H1 (cell line): ENCODE data around the gene RRAS. TPM values are rescaled to one million over a fixed set of nuclear protein-coding genes. Genes with fewer than 3 reads are reported as not detected.
A peak's percentile ranks its signal among the peaks of the same experiment; 100 is the strongest.

Source experiments
- CBX5 ChIP-seq: fragments of 300-800, 300-1000 bp; sonication (generic); IDR thresholded peaks from 2 replicates; pipeline ENCODE4 v1.7.1; 2016; ENCODE audit warnings: antibody characterized with exemption, low read length, low read depth
- CHD2 ChIP-seq: IDR thresholded peaks from 2 replicates; pipeline ENCODE4 v1.6.1; 2012; ENCODE audit warnings: low read length, improper control_type of control experiment
- CREB1 ChIP-seq: IDR thresholded peaks from 2 replicates; pipeline ENCODE4 v1.6.1; 2012; ENCODE audit warnings: inconsistent platforms
- GABPA ChIP-seq: IDR thresholded peaks from 2 replicates; pipeline ENCODE4 v1.6.1; 2011; ENCODE audit warnings: mild to moderate bottlenecking, low read length, moderate library complexity, borderline replicate concordance; ENCODE audit not compliant: insufficient read depth
- HDAC2 ChIP-seq, 2 experiments: fragments of 300-600 bp in 1 of 2; sonication (generic) in 1 of 2; IDR thresholded peaks; 2 replicates each; pipeline ENCODE4 v1.6.1; 2011 to 2012; ENCODE audit warnings: low read depth in 2 of 2, low read length in 2 of 2, mild to moderate bottlenecking in 2 of 2, moderate library complexity in 2 of 2, borderline replicate concordance in 1 of 2, inconsistent platforms in 1 of 2
- HDAC6 ChIP-seq: IDR thresholded peaks from one replicate; pipeline ENCODE4 v1.7.1; 2012; ENCODE audit warnings: low read depth, mild to moderate bottlenecking, inconsistent platforms, low read length, moderate library complexity
- NANOG ChIP-seq: IDR thresholded peaks from 2 replicates; pipeline ENCODE4 v1.6.1; 2011; ENCODE audit warnings: low read length, low read depth, mild to moderate bottlenecking, inconsistent platforms; ENCODE audit not compliant: insufficient read depth, poor library complexity, severe bottlenecking
- POLR2A ChIP-seq, 2 experiments: IDR thresholded peaks; 1 replicate in 1 of 2; 2 replicates in 1 of 2; pipeline ENCODE4 v1.6.1; 2011; ENCODE audit warnings: low read depth in 2 of 2, low read length in 2 of 2, mild to moderate bottlenecking in 2 of 2; ENCODE audit errors: control extremely low read depth in 1 of 2
- POU5F1 ChIP-seq: IDR thresholded peaks from 2 replicates; pipeline ENCODE4 v1.6.1; 2011; ENCODE audit warnings: low read depth, mild to moderate bottlenecking, low read length, moderate library complexity
- RAD21 ChIP-seq, 2 experiments: IDR thresholded peaks in 1 of 2; conservative IDR thresholded peaks in 1 of 2; 2 replicates each; pipeline ENCODE4 v1.6.1; 2011; ENCODE audit warnings: low read depth in 2 of 2, low read length in 2 of 2, improper control_type of control experiment in 1 of 2, inconsistent platforms in 1 of 2, mild to moderate bottlenecking in 1 of 2, moderate library complexity in 1 of 2
- RBBP5 ChIP-seq: IDR thresholded peaks from 2 replicates; pipeline ENCODE4 v1.7.1; 2012; ENCODE audit warnings: low read depth, mild to moderate bottlenecking, inconsistent platforms, low read length, moderate library complexity, borderline replicate concordance
- RFX5 ChIP-seq: IDR thresholded peaks from 2 replicates; pipeline ENCODE4 v1.6.1; 2011; ENCODE audit warnings: low read depth, low read length, improper control_type of control experiment, borderline replicate concordance
- RXRA ChIP-seq: IDR thresholded peaks from 2 replicates; pipeline ENCODE4 v1.6.1; 2011; ENCODE audit warnings: low read depth, mild to moderate bottlenecking, low read length, moderate library complexity; ENCODE audit not compliant: insufficient read depth
- SP4 ChIP-seq: IDR thresholded peaks from 2 replicates; pipeline ENCODE4 v1.6.1; 2012; ENCODE audit warnings: low read length, inconsistent platforms
- TAF7 ChIP-seq: optimal IDR thresholded peaks from 2 replicates; pipeline ENCODE3; 2011; ENCODE audit warnings: low read depth, mild to moderate bottlenecking, inconsistent platforms, low read length, moderate library complexity, borderline replicate concordance
- TBP ChIP-seq: IDR thresholded peaks from 2 replicates; pipeline ENCODE4 v1.6.1; 2011; ENCODE audit warnings: low read depth, low read length, improper control_type of control experiment
- YY1 ChIP-seq: IDR thresholded peaks from 2 replicates; pipeline ENCODE4 v1.6.1; 2011; ENCODE audit warnings: low read depth, mild to moderate bottlenecking, low read length
- ZNF274 ChIP-seq: IDR thresholded peaks from 2 replicates; pipeline ENCODE4 v1.7.0; 2012; ENCODE audit warnings: low read length, borderline replicate concordance; ENCODE audit errors: extremely low read depth
- polyA plus RNA-seq, 7 experiments: library from polyadenylated mRNA; depleted of rRNA in 3 of 7; stranded (reverse) in 5 of 7; unstranded in 2 of 7; fragments of >200 nt in 5 of 7; fragments of 200-250 nt in 2 of 7; gene quantifications; 1 replicate in 5 of 7; 2 replicates in 1 of 7; 4 replicates in 1 of 7; pipeline versions ENCODE4 v1.2.1 to v1.2.3, GENCODE V29; 2011 to 2013; ENCODE audit warnings: missing spikeins in 2 of 7, mixed read lengths in 2 of 7
- total RNA-seq: library from RNA; stranded (reverse); fragmentation: NEBNext Ultra II Directional; extraction: Animal tissue kit (Norgen Biotek cat#: 25700); gene quantifications from 2 replicates; pipeline ENCODE4 v1.2.1, GENCODE V29; 2021
- TF ChIP-seq, protein P1 (sequence below): IDR thresholded peaks from 2 replicates; pipeline ENCODE4 v1.6.1; 2012; ENCODE audit warnings: inconsistent platforms

RRAS gene
- total and polyA plus RNA-seq, 2 of the 8 experiments (the other 6 are each of a cell fraction or from before 2014, with no cell fraction given) = 17.7 to 49.1 TPM

DNA sequence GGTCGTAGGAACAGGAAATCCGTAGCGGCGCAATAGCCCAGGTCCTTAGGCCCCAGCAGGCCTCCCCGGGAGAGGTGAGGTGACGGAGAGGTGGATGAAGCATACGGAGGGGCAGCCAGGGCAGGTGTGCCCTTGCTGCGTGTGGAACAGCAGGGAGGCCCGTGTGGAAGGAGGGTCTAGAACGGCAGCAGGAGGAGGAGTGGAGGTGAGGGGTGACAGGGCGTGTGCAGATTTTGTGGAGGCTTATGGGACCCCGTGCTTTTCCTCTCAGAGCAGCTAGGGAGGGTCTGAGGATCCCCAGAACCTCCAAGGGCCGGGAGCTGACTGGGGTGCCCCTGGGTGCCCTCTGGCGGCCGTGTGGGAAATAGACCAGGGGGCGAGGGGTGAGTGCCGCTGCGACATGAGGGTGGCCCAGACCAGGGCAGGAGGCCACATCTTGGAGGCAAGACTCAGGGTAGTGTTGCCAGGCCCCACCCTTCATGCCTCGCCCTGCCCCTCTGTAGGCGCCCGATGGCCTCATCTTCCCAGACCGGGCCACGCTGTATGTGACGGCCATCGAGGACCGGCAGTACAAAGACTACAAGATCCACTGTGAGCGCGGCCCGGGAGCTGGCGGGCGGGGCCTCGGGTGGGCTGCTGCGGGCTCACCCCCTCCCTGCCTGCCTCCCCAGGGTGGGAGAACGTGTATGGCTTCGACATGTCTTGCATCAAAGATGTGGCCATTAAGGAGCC lies 44.5 kb upstream of the RRAS start (continued):
- TF ChIP-seq RAD21 (IDR thresholded peaks at IDR 0.05 in 1 of 2, conservative IDR thresholded peaks at IDR 0.05 in 1 of 2; ENCODE audit: low read depth in 2 of 2, low read length in 2 of 2) (peak in 1 of 2 experiments; percentile 41; a peak in 2 of 4 replicates), CREB1 (no peak), POLR2A (IDR thresholded peaks at IDR 0.05; ENCODE audit: control extremely low read depth in 1 of 2, low read depth in 2 of 2, low read length in 2 of 2) (peak in 1 of 2 experiments; percentile 68; a peak in 2 of 3 replicates), CBX5 (no peak), SP4 (no peak), POU5F1 (no peak), NANOG (no peak), RXRA (no peak), GABPA (no peak), TAF7 (no peak), RBBP5 (no peak), HDAC6 (no peak), HDAC2 (IDR thresholded peaks at IDR 0.05; ENCODE audit: borderline replicate concordance in 1 of 2, low read depth in 2 of 2, low read length in 2 of 2) (no peak), RFX5 (no peak), YY1 (no peak), TBP (no peak), ZNF274 (no peak), CHD2 (no peak)
- TF ChIP-seq, protein P1, sequence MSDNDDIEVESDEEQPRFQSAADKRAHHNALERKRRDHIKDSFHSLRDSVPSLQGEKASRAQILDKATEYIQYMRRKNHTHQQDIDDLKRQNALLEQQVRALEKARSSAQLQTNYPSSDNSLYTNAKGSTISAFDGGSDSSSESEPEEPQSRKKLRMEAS = 0 out of 2 replicates have a peak, but pooled peaks have one; percentile 19
- TF ChIP-seq, all 59 proteins: peak for 6
